Erythroblast (primary cell): Measurements from ENCODE around the gene NEDD1.
A peak's percentile ranks its signal among the peaks of the same experiment; 100 is the strongest.

ENCODE experiments used
- DNase-seq, 2 experiments: peaks; one replicate each; lab custom pipeline; 2025; lab: John Stamatoyannopoulos, UW
- GATA1 ChIP-seq: IDR thresholded peaks from 2 replicates; pipeline ENCODE4 v1.6.1; 2011; ENCODE audit warnings: low read depth, mild to moderate bottlenecking, control low read depth, low read length, moderate library complexity
- POLR2A ChIP-seq: IDR thresholded peaks from 2 replicates; pipeline ENCODE4 v1.6.1; 2011; ENCODE audit warnings: mild to moderate bottlenecking, low read length

Gene NEDD1, protein sequence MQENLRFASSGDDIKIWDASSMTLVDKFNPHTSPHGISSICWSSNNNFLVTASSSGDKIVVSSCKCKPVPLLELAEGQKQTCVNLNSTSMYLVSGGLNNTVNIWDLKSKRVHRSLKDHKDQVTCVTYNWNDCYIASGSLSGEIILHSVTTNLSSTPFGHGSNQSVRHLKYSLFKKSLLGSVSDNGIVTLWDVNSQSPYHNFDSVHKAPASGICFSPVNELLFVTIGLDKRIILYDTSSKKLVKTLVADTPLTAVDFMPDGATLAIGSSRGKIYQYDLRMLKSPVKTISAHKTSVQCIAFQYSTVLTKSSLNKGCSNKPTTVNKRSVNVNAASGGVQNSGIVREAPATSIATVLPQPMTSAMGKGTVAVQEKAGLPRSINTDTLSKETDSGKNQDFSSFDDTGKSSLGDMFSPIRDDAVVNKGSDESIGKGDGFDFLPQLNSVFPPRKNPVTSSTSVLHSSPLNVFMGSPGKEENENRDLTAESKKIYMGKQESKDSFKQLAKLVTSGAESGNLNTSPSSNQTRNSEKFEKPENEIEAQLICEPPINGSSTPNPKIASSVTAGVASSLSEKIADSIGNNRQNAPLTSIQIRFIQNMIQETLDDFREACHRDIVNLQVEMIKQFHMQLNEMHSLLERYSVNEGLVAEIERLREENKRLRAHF

DNA sequence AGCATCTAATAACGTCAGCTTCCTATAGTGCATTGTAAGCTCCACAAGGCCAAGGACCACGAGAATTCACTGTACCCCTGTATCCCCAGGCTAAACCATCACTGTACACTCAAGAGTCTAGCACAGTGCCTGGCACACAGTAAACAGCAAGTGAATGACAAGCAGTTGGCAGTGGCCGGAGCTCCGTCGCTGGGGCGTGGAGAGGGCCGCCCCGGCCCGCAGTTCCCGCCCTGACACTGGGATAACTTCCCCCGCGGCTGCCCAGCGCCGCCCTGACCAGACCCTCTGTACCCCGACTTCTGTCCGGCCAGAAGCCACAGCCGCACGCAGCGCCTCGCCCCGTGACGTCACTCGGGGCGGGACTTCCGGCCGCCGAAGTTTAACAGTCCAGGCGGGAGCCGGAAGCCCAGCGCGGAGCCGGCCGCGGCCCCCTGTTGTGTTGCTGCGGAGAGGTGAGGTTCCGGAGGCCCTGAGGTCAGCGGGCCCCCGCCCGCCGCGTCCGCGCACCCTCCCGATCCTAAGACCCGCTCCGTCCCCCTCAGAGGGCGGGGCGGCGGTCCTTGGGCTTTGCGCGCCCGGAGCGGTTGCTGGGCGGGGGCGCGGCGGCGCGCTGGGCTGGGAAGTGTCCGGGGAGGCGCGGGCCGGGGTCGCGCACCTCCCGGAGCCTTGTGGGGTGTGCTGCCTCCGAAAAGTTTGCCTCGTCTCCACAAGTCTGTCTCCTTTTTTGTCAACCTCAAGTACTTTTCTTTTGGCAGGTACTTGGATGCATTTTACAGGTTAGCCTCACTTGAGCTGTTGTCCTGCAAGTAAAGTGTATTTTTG is at the start of gene NEDD1:
TSS of gene NEDD1 (plus strand) at position 409 of the 822 bp plus-strand sequence. CDS start 2,503 bp downstream, outside the sequence.
- DNase-seq = peak; percentile 91 to 92
- TF ChIP-seq POLR2A = peak; percentile 80
- TF ChIP-seq GATA1 = no peak

- TF ChIP-seq POLR2A = no peak
- no peak for TF ChIP-seq GATA1
- DNase-seq = no peak
Observed at GRCh38 chr12:96858162-96858561, 48.9 kb upstream of the NEDD1 start.

DNA sequence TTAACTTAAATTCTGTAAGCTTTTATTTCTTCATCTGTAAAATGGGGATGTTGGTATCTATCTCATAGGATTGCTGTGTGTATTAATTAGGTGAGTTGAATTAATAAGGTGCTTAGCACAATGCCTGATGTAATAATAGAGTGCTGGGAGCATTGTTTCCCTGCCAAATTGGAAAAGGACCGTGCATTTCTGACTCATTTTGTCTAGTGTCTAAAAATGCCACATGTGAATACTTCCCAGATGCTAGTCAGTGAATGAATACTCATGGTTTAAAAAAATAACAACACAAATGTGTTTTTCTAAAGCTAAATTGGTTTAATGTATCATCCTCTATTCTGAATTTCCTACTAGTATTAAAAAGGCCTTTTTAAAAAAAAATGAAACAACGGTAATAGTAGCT is 45.4 kb upstream of the NEDD1 start:
- TF ChIP-seq GATA1 = no peak
- DNase-seq = no peak

DNA sequence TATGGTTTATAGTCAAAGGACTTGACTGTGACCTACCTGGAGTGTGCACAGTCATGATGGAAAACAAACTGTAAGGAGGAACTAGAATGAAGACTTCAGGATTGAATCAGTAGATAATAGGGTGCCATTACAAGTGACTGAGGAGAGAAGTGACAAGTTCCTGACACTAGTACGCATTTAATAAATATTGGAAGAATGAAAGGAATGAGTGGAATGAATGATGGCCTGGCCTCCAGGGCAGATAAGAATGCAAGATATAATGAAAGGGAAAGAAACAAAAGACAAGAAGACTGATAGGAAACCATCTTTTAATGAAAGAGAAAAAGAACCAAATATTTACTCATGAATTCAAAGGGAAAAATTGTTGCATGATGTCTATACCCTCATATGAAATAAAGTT is 44.7 kb upstream of the NEDD1 start:
- DNase-seq = no peak
- no peak for TF ChIP-seq GATA1
- TF ChIP-seq POLR2A = no peak

DNA sequence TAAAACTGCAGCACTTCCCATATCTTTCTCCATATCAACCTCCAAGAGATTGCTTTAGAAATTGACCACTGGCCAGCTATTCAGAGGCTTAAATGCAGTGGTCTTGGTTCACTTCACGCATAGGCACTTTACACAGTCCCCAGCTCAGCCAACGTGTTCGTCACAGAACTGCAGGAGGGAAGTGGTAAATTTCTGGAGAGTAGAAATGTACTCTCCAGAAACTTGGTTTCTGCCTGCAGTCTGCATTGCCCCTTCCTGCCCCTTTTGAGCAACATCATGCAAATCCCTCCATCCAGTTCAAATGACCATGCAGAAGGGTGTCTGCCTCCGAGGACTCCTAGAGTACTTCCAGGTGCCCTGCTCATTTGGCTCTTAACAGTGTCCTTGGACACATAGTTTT is 42.7 kb upstream of the NEDD1 start:
- DNase-seq = no peak
- TF ChIP-seq POLR2A (no peak), GATA1 (no peak)

GRCh38 chr12:96866801-96867590 is 40.1 kb upstream of the NEDD1 start:
- DNase-seq = no peak
- TF ChIP-seq POLR2A (no peak), GATA1 (no peak)

DNA sequence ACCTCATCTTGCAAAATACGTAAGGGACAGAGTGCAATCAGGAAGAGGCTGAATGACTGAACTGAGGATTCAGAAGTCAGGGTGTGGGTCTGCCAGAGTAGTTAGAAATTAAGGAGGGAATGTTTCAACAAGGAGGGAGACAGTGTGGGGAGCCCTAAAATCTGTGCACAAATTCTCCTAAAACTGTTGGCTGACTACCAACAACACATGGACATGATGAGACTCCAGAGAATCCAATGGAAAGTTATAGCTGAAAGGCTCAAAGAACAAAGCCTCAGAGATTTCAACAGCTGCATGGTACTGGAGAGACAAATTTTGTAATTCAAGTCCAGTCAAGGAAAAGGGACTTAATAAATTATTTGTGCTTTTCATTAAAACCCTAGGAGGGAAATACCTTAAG is 36.1 kb upstream of the NEDD1 start:
- TF ChIP-seq GATA1 (no peak), POLR2A (no peak)
- DNase-seq = no peak

- TF ChIP-seq POLR2A (no peak), GATA1 (no peak)
- DNase-seq = no peak
Observed at GRCh38 chr12:96872961-96873360, 34.1 kb upstream of the NEDD1 start.

- no peak for TF ChIP-seq GATA1
- TF ChIP-seq POLR2A = no peak
- DNase-seq = no peak
Observed at GRCh38 chr12:96874211-96874610, 32.8 kb upstream of the NEDD1 start.

DNA sequence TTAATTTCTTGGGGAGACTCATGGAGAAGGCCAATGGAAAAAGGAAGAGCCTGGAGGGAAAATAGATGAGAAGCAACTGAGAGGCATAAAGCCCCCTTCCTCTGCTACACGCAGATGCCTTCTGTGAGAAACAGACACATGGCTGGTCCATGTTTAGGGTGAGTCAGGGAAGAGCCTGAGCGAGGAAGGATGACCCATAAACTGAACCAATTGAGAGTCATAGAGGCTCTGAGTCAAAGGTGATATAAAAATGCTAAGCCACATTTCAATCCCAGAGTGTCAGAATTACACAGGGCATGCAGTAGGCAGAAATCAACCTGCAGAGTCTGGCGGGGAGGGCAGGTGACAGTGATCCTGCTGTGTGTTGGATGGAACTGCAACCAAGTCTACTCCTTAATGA is 30.1 kb upstream of the NEDD1 start:
- no peak for TF ChIP-seq GATA1
- TF ChIP-seq POLR2A = no peak
- no peak for DNase-seq

GRCh38 chr12:96878704-96879103 is 28.4 kb upstream of the NEDD1 start:
- no peak for TF ChIP-seq POLR2A
- no peak for TF ChIP-seq GATA1
- no peak for DNase-seq

- no peak for DNase-seq
- TF ChIP-seq GATA1 (no peak), POLR2A (no peak)
Observed at GRCh38 chr12:96879301-96879700, 27.8 kb upstream of the NEDD1 start.

- DNase-seq = peak in 1 of 2 experiments; percentile 8
- TF ChIP-seq POLR2A = no peak
- TF ChIP-seq GATA1 = no peak
Observed at GRCh38 chr12:96880220-96880619, 26.8 kb upstream of the NEDD1 start.
